Measurements from ENCODE around the gene FARP2. TPM values are rescaled to one million over a fixed set of nuclear protein-coding genes. Genes with fewer than 3 reads are reported as not detected.
"Not testable (repeated sequence)": the region's sequence is repeated elsewhere in the genome, so short reads cannot be mapped to it uniquely, and the experiment has no call there.

FARP2 gene
- polyA plus RNA-seq, 2 donors: 13.2 to 19.9 TPM

DNA sequence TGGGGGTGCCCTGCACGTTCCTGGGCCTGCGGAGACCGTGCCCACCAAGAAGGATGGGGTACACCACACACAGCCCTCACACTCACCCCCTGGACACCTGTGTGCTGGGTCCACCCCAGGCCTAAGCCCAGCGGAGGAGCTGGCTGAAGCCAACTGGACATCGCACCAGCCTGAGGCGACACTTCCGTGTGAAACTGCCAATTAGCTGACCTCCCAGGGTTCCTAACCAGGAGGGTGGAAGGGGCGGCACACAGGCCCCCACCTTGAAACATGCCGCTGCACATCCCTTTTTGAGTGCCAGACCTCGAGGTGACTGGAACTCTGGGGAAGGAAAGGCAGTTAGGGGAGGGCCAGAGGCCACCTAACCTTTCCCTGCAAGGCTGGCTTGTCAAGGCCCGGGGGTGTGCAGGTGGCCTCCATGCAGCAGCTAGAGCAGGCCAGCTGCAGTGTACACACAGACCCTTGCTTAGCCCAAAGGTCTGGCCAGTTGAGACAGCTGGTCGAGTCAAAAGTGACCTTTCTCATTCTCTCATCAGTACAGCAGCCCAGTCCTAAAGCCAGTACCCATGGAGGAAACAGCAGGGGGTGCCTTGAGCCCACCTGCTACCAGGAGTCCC, 147.8 kb downstream of the FARP2 start:
- Histone ChIP-seq H3K4me3 (ENCODE audit: low read depth in 1 of 2, low read length in 2 of 2) (no peak overlapping the region), H3K27me3 (ENCODE audit: control insufficient read depth in 1 of 2, insufficient read depth in 2 of 2, low read length in 2 of 2) (no peaks in the 10 kb centered on the region), H3K36me3 (ENCODE audit: control insufficient read depth in 2 of 2, insufficient read depth in 2 of 2, low read length in 1 of 2) (peaks cover 10 to 39% of the 10 kb centered on the region in 2 donors), H3K9me3 (ENCODE audit: control insufficient read depth in 2 of 2, insufficient read depth in 1 of 2, low read depth in 1 of 2, low read length in 1 of 2) (no peaks in the 10 kb centered on the region), H3K4me1 (ENCODE audit: control insufficient read depth in 2 of 2, insufficient read depth in 2 of 2, low read length in 1 of 2) (peaks cover 12 to 15% of the 10 kb centered on the region in 2 donors), H3K27ac (ENCODE audit: low read depth in 2 of 2, low read length in 1 of 2) (no peak overlapping the region)
- 77 to 85% methylated on average over 12 of the region's 12 CpGs for WGBS, 2 donors

DNA sequence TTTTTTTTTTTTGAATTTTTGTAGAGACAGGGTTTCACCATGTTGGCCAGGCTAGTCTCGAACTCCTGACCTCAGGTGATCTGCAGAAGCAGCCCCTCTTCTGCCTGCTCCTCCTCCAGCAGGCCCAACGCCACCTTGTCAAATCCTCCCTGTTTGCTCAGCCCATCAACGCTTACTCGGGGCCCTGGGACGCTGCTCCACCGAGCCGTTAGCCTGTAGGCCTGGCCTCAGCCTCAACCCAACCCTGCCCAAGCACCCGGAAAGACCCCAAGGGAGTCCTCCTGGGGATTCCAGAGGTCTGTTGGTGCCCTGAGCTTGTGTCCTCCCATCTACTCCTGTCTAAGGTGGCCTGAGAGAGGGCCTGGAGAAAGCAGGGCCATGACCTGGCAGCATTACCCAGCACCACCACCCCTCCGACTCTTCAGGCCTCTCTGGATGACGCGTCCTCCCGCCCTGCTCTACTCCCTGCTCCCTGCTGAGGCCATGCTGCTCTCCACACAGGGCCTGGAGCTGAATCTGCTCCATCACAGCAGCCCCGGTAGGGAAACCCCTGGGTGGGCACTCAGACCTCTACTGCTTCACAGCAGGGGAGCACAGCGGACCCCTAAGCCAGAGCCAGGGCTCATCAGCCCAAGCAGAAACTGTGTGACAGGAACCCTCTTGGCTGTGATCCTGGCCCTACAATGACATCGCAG, 149.1 kb downstream of the FARP2 start:
- 85 to 87% methylated on average over 15 of the region's 15 CpGs for WGBS, 2 donors
- Histone ChIP-seq H3K27ac (ENCODE audit: low read depth in 2 of 2, low read length in 1 of 2) (no peak overlapping the region), H3K27me3 (ENCODE audit: control insufficient read depth in 1 of 2, insufficient read depth in 2 of 2, low read length in 2 of 2) (no peaks in the 10 kb centered on the region), H3K4me1 (ENCODE audit: control insufficient read depth in 2 of 2, insufficient read depth in 2 of 2, low read length in 1 of 2) (peaks cover 16 to 22% of the 10 kb centered on the region in 2 donors), H3K36me3 (ENCODE audit: control insufficient read depth in 2 of 2, insufficient read depth in 2 of 2, low read length in 1 of 2) (peaks cover 6 to 28% of the 10 kb centered on the region in 2 donors), H3K9me3 (ENCODE audit: control insufficient read depth in 2 of 2, insufficient read depth in 1 of 2, low read depth in 1 of 2, low read length in 1 of 2) (no peaks in the 10 kb centered on the region), H3K4me3 (ENCODE audit: low read depth in 1 of 2, low read length in 2 of 2) (no peak overlapping the region)

DNA sequence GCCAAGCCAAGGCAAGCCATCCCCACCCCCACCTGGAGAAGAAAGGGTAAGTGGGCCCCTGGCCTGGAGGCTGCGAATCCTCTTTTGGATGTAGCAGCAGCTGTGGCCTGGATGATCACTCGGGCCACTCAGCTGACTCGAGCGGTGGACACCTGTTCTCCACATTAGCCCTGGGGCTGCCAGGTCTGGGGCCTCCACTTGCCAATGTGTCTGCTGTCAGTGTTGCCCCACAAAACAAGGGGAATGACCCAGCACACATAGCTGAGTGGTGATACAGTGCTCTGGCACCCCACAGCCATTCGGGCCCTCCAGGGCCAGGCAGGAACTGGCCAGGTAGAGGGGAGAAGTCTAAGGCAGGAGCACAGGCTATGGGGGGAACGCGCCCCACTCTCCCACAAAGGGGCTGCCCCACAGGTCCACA, 149.7 kb downstream of the FARP2 start:
- no peak overlapping the region for H3K27ac ChIP-seq (ENCODE audit: low read depth in 2 of 2, low read length in 1 of 2)
- peaks cover 5 to 23% of the 10 kb centered on the region in 2 donors for H3K36me3 ChIP-seq (ENCODE audit: control insufficient read depth in 2 of 2, insufficient read depth in 2 of 2, low read length in 1 of 2)
- H3K4me3 ChIP-seq (ENCODE audit: low read depth in 1 of 2, low read length in 2 of 2): no peak overlapping the region
- 89 to 94% methylated on average over 7 of the region's 7 CpGs for WGBS, 2 donors
- H3K9me3 ChIP-seq (ENCODE audit: control insufficient read depth in 2 of 2, insufficient read depth in 1 of 2, low read depth in 1 of 2, low read length in 1 of 2): no peaks in the 10 kb centered on the region
- no peaks in the 10 kb centered on the region for H3K27me3 ChIP-seq (ENCODE audit: control insufficient read depth in 1 of 2, insufficient read depth in 2 of 2, low read length in 2 of 2)
- H3K4me1 ChIP-seq (ENCODE audit: control insufficient read depth in 2 of 2, insufficient read depth in 2 of 2, low read length in 1 of 2): peaks cover 16 to 20% of the 10 kb centered on the region in 2 donors

DNA sequence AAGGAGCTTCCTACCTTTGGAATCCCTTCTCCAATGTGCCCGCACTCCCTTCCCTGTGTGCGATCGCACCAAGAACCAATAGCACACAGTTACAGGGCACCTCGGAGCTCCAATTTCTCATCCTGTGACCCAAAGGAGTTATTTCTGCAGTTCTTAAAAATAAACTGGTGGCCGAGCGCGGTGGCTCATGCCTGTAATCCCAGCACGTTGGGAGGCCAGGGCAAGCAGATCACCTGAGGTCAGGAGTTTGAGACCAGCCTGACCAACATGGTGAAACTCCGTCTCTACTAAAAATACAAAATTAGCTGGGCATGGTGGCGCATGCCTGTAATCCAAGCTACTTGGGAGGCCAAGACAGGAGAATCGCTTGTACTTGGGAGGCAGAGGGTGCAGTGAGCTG, 150.2 kb downstream of the FARP2 start:
- not testable (repeated sequence) for H3K27me3 ChIP-seq (ENCODE audit: control insufficient read depth in 1 of 2, insufficient read depth in 2 of 2, low read length in 2 of 2); H3K4me3 ChIP-seq (ENCODE audit: low read depth in 1 of 2, low read length in 2 of 2); H3K27ac ChIP-seq (ENCODE audit: low read depth in 2 of 2, low read length in 1 of 2); H3K9me3 ChIP-seq (ENCODE audit: control insufficient read depth in 2 of 2, insufficient read depth in 1 of 2, low read depth in 1 of 2, low read length in 1 of 2)
- Histone ChIP-seq H3K4me1 (ENCODE audit: control insufficient read depth in 2 of 2, insufficient read depth in 2 of 2, low read length in 1 of 2) (peaks cover 11 to 15% of the 10 kb centered on the region in 2 donors), H3K36me3 (ENCODE audit: control insufficient read depth in 2 of 2, insufficient read depth in 2 of 2, low read length in 1 of 2) (peaks cover 5 to 18% of the 10 kb centered on the region in 2 donors)
- 95% methylated on average over 11 of the region's 11 CpGs for WGBS, 2 donors

DNA sequence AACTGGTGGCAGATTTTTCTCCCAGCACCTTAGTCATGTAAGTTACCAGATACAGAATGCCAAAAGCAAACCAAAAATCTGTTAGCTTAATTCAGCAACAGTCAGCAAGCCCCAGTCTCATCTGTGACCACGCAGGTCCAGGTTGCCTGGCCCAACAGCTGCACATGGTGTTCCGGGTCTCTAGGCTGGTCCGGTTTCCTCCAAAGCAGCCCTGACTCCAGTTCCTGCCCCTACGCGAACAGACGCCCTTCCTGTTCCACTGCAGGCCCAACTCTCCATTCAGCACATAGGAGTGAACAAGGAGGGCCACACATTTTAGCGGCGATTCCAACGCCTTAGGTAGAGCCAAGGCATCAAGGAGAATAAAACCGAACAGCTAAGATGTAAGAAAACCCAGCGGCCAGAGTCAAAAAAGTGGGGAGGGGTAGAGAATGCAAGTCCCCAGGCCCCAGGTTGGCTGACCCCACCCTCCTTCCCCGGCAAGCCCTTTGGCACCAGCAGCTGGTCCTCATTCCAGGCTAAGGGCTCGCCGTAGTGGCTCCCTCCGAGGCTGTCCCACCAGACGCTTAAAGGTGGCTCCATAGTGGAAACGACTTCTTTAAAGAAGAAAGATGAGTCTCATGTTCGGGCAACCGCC, 150.8 kb downstream of the FARP2 start:
- H3K4me1 ChIP-seq (ENCODE audit: control insufficient read depth in 2 of 2, insufficient read depth in 2 of 2, low read length in 1 of 2): peaks cover 11 to 15% of the 10 kb centered on the region in 2 donors

DNA sequence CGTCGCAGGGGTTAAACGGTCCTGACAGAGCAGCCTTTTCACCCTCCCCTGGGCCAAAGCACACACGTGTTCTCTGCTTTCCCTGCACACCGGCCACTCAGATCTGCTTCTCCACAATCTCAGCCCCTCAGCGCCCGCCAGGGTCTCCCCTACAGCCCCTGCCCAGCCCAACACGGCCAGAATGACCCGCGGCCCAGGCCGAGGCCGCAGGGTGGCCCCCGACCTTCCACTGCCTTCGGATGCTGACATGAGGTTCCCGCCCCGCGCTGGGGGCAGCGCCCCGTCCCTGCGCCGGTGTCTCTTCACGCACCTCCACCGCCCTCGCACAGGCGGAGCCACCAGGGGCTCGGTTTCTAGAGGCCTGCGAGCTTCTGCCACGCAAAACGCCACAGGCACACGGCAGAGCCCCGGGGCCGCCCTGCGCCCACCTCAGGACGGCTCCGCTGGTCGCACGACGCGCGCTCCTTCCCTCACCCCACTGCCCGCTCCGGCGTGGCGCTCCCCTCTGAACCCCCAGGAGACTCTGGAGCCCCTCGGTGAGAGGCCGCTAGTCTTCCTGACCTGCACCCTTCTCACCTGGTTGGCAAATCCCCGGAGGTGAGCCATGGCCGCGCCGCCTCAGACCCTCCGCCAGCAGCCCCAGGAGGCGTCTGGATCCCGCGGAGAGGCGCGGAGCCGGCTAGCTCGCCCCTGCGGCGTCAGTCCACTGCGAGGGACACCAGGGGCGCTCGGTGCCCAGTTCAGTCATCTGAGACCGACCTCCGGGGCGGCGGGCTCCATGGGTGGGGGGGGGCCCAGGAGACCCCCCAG, 151.6 kb downstream of the FARP2 start:
- H3K4me3 ChIP-seq (ENCODE audit: low read depth in 1 of 2, low read length in 2 of 2): peak overlapping the region; percentile 67 to 90
- peaks cover 5 to 18% of the 10 kb centered on the region in 2 donors for H3K36me3 ChIP-seq (ENCODE audit: control insufficient read depth in 2 of 2, insufficient read depth in 2 of 2, low read length in 1 of 2)
- no peaks in the 10 kb centered on the region for H3K9me3 ChIP-seq (ENCODE audit: control insufficient read depth in 2 of 2, insufficient read depth in 1 of 2, low read depth in 1 of 2, low read length in 1 of 2)
- no peaks in the 10 kb centered on the region for H3K27me3 ChIP-seq (ENCODE audit: control insufficient read depth in 1 of 2, insufficient read depth in 2 of 2, low read length in 2 of 2)
- H3K27ac ChIP-seq (ENCODE audit: low read depth in 2 of 2, low read length in 1 of 2): peak overlapping the region; percentile 70 to 78
- 1 to 2% methylated on average over 66 to 67 of the region's 67 CpGs for WGBS, 2 donors
- H3K4me1 ChIP-seq (ENCODE audit: control insufficient read depth in 2 of 2, insufficient read depth in 2 of 2, low read length in 1 of 2): peaks cover 11 to 15% of the 10 kb centered on the region in 2 donors

More for the DNA sequence above, 150.8 kb downstream of the FARP2 start:
- Histone ChIP-seq H3K27me3 (ENCODE audit: control insufficient read depth in 1 of 2, insufficient read depth in 2 of 2, low read length in 2 of 2) (no peaks in the 10 kb centered on the region), H3K27ac (ENCODE audit: low read depth in 2 of 2, low read length in 1 of 2) (no peak overlapping the region), H3K9me3 (ENCODE audit: control insufficient read depth in 2 of 2, insufficient read depth in 1 of 2, low read depth in 1 of 2, low read length in 1 of 2) (no peaks in the 10 kb centered on the region), H3K4me3 (ENCODE audit: low read depth in 1 of 2, low read length in 2 of 2) (peak overlapping the region; percentile 67 to 90), H3K36me3 (ENCODE audit: control insufficient read depth in 2 of 2, insufficient read depth in 2 of 2, low read length in 1 of 2) (peaks cover 5 to 16% of the 10 kb centered on the region in 2 donors)
- whole genome bisulfite sequencing, 2 donors: 44 to 50% methylated on average over 19 of the region's 19 CpGs

DNA sequence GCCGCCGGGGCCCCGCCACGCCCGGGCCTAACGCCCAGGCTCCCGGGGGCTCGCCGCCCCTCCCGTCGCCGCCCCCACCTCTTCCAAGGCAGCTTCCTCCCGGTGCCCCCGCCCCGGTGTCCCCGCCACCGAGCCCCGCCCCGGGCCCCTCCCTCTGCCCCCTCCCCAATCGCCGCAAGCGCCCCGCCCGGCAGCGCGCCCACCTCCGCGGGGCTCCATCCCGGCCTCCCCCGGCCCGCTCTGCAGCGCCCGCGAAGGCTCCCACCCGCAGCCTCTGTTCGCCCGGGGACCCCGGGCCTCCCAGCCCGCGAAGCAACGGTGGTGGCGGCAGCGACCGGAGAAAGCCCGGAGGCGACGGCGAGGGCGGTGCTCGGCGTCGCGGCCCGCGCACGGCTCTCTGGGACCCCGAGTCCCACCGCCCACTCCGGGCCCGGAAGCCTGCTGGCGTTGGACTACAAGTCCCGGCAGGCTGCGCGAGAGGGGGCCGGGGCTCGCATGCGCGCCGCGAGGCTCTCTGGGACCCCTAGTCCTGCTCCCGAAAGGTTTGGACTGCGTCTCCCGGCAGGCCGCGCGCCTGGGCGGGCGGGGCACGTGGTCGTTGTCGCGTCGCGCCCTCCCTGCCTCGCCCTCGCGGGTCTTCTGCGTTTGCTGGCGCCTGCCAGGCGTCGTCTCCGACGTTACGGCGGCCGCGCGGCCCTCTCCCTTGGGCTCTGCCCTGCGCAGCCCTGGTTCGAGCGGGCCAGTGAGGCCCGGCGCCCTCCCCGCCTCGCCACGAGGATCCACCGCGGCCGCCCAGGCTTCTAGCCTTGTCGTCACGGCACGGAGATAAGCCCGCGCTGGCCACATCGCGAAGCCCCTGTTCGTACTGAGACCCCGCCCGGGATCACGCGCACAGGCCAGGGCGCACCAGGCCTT, 152.4 kb downstream of the FARP2 start, which contains the start of gene STK25:
STK25 (minus strand) TSS at position 345 of the 915 bp plus-strand sequence. CDS start 549 bp downstream, outside the sequence.
- WGBS, 2 donors: 0 to 1% methylated on average over 90 to 122 of the region's 122 CpGs
- Histone ChIP-seq H3K27me3 (ENCODE audit: control insufficient read depth in 1 of 2, insufficient read depth in 2 of 2, low read length in 2 of 2) (no peaks in the 10 kb centered on the region), H3K4me1 (ENCODE audit: control insufficient read depth in 2 of 2, insufficient read depth in 2 of 2, low read length in 1 of 2) (peaks cover 11 to 15% of the 10 kb centered on the region in 2 donors), H3K36me3 (ENCODE audit: control insufficient read depth in 2 of 2, insufficient read depth in 2 of 2, low read length in 1 of 2) (peaks cover 5 to 18% of the 10 kb centered on the region in 2 donors), H3K27ac (ENCODE audit: low read depth in 2 of 2, low read length in 1 of 2) (peak within 1 kb of the TSS; percentile 78 to 90), H3K9me3 (ENCODE audit: control insufficient read depth in 2 of 2, insufficient read depth in 1 of 2, low read depth in 1 of 2, low read length in 1 of 2) (no peaks in the 10 kb centered on the region), H3K4me3 (ENCODE audit: low read depth in 1 of 2, low read length in 2 of 2) (peak within 1 kb of the TSS; percentile 67 to 90)

DNA sequence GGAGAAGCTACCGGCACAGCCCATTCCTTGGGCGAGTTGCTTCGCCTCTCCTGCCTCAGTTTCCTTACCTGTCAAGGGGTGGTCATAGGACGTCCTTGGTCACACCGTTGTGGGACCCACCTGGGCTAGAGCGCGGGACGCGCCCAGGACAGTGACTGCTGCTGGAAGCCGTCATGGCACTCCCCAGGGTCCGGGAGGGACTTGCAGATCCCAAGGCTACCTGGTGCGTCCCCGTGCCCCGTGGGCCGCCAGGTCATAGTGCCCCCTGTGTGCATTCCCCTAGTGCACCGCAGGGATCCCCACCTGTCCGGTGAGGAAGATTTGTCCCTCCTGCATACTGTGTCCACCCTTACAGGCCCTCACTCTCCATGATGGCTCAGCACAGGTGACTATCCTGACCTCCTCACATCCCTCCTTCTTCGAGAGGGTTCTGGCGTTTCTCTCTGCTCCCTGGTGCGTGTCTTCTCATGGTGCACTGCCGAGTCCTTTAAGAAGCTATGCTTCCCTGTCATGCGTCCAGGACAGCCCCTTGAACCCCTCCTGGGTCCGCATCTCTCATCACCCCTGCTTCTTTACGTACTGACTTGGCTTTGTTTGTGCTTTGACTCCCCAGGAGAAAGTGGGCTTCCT, 153.2 kb downstream of the FARP2 start:
- Histone ChIP-seq H3K27me3 (ENCODE audit: control insufficient read depth in 1 of 2, insufficient read depth in 2 of 2, low read length in 2 of 2) (no peaks in the 10 kb centered on the region), H3K27ac (ENCODE audit: low read depth in 2 of 2, low read length in 1 of 2) (peak overlapping the region; percentile 66 to 90), H3K9me3 (ENCODE audit: control insufficient read depth in 2 of 2, insufficient read depth in 1 of 2, low read depth in 1 of 2, low read length in 1 of 2) (no peaks in the 10 kb centered on the region), H3K4me1 (ENCODE audit: control insufficient read depth in 2 of 2, insufficient read depth in 2 of 2, low read length in 1 of 2) (peaks cover 11 to 15% of the 10 kb centered on the region in 2 donors), H3K4me3 (ENCODE audit: low read depth in 1 of 2, low read length in 2 of 2) (peak overlapping the region; percentile 67 to 90), H3K36me3 (ENCODE audit: control insufficient read depth in 2 of 2, insufficient read depth in 2 of 2, low read length in 1 of 2) (peaks cover 1 to 13% of the 10 kb centered on the region in 2 donors)
- WGBS, 2 donors: 17 to 18% methylated on average over 24 of the region's 24 CpGs
